Measurements from ENCODE around the gene ARRDC1.

DNA sequence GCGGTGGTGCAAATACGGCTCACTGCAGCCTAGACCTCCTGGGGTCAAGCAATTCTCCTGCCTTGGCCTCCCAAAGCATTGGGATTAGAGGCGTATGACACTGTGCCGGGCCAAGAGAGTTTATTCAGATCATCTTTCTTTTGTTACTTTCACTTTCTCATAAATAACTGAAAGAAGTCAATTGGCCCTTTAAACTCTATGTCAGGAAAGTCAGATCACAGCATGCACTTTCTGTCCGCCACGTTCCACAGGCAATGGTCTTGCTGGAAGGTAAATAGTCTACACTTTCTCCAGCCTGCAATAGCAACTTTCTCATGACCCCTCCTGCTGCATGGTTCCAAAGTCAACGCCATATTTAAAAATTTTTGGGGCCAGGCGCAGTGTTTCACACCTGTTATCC is 6.5 kb upstream of the ARRDC1 start:
- no peak for TF ChIP-seq POLR2A (IDR thresholded peaks at IDR 0.05)
- TF ChIP-seq, protein P1, sequence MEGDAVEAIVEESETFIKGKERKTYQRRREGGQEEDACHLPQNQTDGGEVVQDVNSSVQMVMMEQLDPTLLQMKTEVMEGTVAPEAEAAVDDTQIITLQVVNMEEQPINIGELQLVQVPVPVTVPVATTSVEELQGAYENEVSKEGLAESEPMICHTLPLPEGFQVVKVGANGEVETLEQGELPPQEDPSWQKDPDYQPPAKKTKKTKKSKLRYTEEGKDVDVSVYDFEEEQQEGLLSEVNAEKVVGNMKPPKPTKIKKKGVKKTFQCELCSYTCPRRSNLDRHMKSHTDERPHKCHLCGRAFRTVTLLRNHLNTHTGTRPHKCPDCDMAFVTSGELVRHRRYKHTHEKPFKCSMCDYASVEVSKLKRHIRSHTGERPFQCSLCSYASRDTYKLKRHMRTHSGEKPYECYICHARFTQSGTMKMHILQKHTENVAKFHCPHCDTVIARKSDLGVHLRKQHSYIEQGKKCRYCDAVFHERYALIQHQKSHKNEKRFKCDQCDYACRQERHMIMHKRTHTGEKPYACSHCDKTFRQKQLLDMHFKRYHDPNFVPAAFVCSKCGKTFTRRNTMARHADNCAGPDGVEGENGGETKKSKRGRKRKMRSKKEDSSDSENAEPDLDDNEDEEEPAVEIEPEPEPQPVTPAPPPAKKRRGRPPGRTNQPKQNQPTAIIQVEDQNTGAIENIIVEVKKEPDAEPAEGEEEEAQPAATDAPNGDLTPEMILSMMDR (IDR thresholded peaks at IDR 0.05) = no peak
